ENCODE measurements around the gene PNPO.

PNPO gene

GRCh38 chr17:47952171-47953021, 11.0 kb downstream of the PNPO start:
- no peak for DNase-seq

- DNase-seq: no peak
These were observed 12.5 kb downstream of the PNPO start for GRCh38 chr17:47953909-47954308.

- peak; percentile 94 for DNase-seq
These were observed 14.4 kb downstream of the PNPO start for GRCh38 chr17:47955497-47956461.

- no peak for DNase-seq
These were observed 15.6 kb downstream of the PNPO start for GRCh38 chr17:47956791-47957590.

- peak; percentile 96 for DNase-seq
These were observed 16.5 kb downstream of the PNPO start, which contains the start of gene PRR15L for GRCh38 chr17:47957591-47958490. Gene PRR15L, minus strand, starts transcription at chr17:47957883. Its CDS starts 4,649 bp downstream, at chr17:47953234.

GRCh38 chr17:47959825-47960655, 18.7 kb downstream of the PNPO start:
- DNase-seq: peak; percentile 64

GRCh38 chr17:47961406-47961805, 20.0 kb downstream of the PNPO start:
- DNase-seq: no peak

GRCh38 chr17:47962901-47963300, 21.5 kb downstream of the PNPO start:
- DNase-seq: no peak

- DNase-seq: no peak
These were observed 23.5 kb downstream of the PNPO start for GRCh38 chr17:47964856-47965255.

GRCh38 chr17:47966079-47966519, 24.7 kb downstream of the PNPO start:
- DNase-seq: no peak

GRCh38 chr17:47967607-47968252, 26.4 kb downstream of the PNPO start:
- DNase-seq: no peak

GRCh38 chr17:47968836-47969235, 27.5 kb downstream of the PNPO start:
- DNase-seq: no peak

GRCh38 chr17:47969930-47970724, 28.8 kb downstream of the PNPO start:
- no peak for DNase-seq

GRCh38 chr17:47970725-47971499, 29.5 kb downstream of the PNPO start, which contains the start of gene CDK5RAP3:
Gene CDK5RAP3, plus strand, starts transcription at chr17:47971113. Its CDS starts 34 bp downstream, at chr17:47971147.
- peak; percentile 99 for DNase-seq

- DNase-seq: no peak
These were observed 32.2 kb downstream of the PNPO start for GRCh38 chr17:47973541-47973940.

GRCh38 chr17:47975189-47975822, 33.9 kb downstream of the PNPO start:
- no peak for DNase-seq

- no peak for DNase-seq
These were observed 34.4 kb downstream of the PNPO start for GRCh38 chr17:47975823-47976205.

- DNase-seq: peak; percentile 18
These were observed 37.0 kb downstream of the PNPO start for GRCh38 chr17:47978324-47978723.
